Transverse colon (tissue), 4 donors: Measurements from ENCODE around the gene ICA1L. TPM values are rescaled to one million over a fixed set of nuclear protein-coding genes. Genes with fewer than 3 reads are reported as not detected.

Experiments used
- DNase-seq: peaks from one replicate; pipeline ENCODE4 v3.0.0-alpha.2; 2019
- H3K27ac ChIP-seq, 4 donors: fragments of 200-600 bp; sonication (generic); 2 replicates each; pipeline ENCODE4 v1.5.1; 2016 to 2018; ENCODE audit warnings: inconsistent platforms in 4 of 4
- H3K27me3 ChIP-seq: fragments of 200-600 bp; sonication (generic); 2 replicates; pipeline ENCODE4 v1.5.1; 2017; ENCODE audit warnings: inconsistent platforms
- H3K36me3 ChIP-seq, 4 donors: fragments of 200-600 bp; sonication (generic); 2 replicates each; pipeline ENCODE4 v1.5.1; 2017 to 2019; ENCODE audit warnings: inconsistent platforms in 4 of 4
- H3K4me1 ChIP-seq, 4 donors: fragments of 200-600 bp; sonication (generic); 2 replicates each; pipeline ENCODE4 v1.5.1; 2017 to 2020; ENCODE audit warnings: inconsistent platforms in 4 of 4
- H3K4me3 ChIP-seq, 4 donors: fragments of 200-600 bp; sonication (generic); 1 replicate in 1 of 4; 2 replicates in 3 of 4; pipeline versions ENCODE4 v1.5.1 to v1.6.1; 2017 to 2019; ENCODE audit warnings: inconsistent platforms in 4 of 4
- H3K9me3 ChIP-seq, 2 donors: fragments of 200-600 bp; sonication (generic); 2 replicates each; pipeline ENCODE4 v1.5.1; 2017 to 2019; ENCODE audit warnings: inconsistent platforms in 2 of 2
- EP300 ChIP-seq: sonication (generic); formaldehyde crosslinking; IDR thresholded peaks from one replicate; pipeline ENCODE4 v1.6.1; 2017; ENCODE audit warnings: antibody characterized with exemption, low read depth
- POLR2A ChIP-seq: fragments of 450-650 bp; IDR thresholded peaks from one replicate; pipeline ENCODE4 v1.6.1; 2016; ENCODE audit warnings: antibody characterized with exemption, mild to moderate bottlenecking, moderate library complexity
- POLR2AphosphoS5 ChIP-seq, 3 donors: sonication (generic); formaldehyde crosslinking; IDR thresholded peaks; one replicate each; pipeline ENCODE4 v1.6.1; 2016; ENCODE audit warnings: antibody characterized with exemption in 3 of 3
- WGBS, 2 donors: methylation state at CpG; one replicate each; pipeline ENCODE4 v1.1.5; 2018; ENCODE audit warnings: low coverage in 1 of 2; 5-methylcytosine and 5-hydroxymethylcytosine counted together
- in situ Hi-C, 4 donors: fragments of 200-750 bp; cut with MboI; loops; one replicate each; pipeline versions ENCODE4 v1.15.0 to v1.15.1; 2017; ENCODE audit warnings: low sequenced_read_pairs in 3 of 4, low pct_ligation_motif_present in 1 of 4, low pct_unique_long_range_greater_than_20kb in 1 of 4
- intact Hi-C: fragments of 100-400 bp; cut with DNase I; formaldehyde crosslinking; loops from one replicate; pipeline ENCODE4 v1.15.1; 2023; ENCODE audit warnings: low total_unique reads
- total RNA-seq, 4 donors: library from RNA; depleted of rRNA; stranded (reverse); fragments of >200 nt; gene quantifications; one replicate each; pipeline ENCODE4 v1.1.0, GENCODE V29; 2016
- TF ChIP-seq, protein P1 (sequence below), 5 experiments: fragments of 200-600 bp in 3 of 5; fragments of 450-650 bp in 2 of 5; sonication (generic) in 3 of 5; IDR thresholded peaks; 1 replicate in 2 of 5; 2 replicates in 3 of 5; pipeline ENCODE4 v1.5.1; 2016 to 2017; ENCODE audit warnings: antibody characterized with exemption in 5 of 5, inconsistent platforms in 3 of 5, mild to moderate bottlenecking in 2 of 5, moderate library complexity in 1 of 5

Gene ICA1L
- total RNA-seq, 4 donors from 2014 or later = 4.4 to 39.4 (median 20.5) TPM

GRCh38 chr2:202881570-202881969, 10.0 kb upstream of the ICA1L start:
- Histone ChIP-seq H3K4me1 (no peaks in the 10 kb centered on the region), H3K4me3 (no peak overlapping the region), H3K36me3 (peaks cover 0 to 23% (median 9%) of the 10 kb centered on the region in 4 donors), H3K27ac (no peak overlapping the region), H3K9me3 (no peaks in the 10 kb centered on the region), H3K27me3 (no peaks in the 10 kb centered on the region)
- WGBS, 2 donors = 94 to 96% methylated on average over 3 to 4 of the region's 4 CpGs
- DNase-seq = no peak
- TF ChIP-seq POLR2AphosphoS5 (IDR thresholded peaks at IDR 0.05) = no peak
- no peak for TF ChIP-seq EP300
- TF ChIP-seq, protein P1, sequence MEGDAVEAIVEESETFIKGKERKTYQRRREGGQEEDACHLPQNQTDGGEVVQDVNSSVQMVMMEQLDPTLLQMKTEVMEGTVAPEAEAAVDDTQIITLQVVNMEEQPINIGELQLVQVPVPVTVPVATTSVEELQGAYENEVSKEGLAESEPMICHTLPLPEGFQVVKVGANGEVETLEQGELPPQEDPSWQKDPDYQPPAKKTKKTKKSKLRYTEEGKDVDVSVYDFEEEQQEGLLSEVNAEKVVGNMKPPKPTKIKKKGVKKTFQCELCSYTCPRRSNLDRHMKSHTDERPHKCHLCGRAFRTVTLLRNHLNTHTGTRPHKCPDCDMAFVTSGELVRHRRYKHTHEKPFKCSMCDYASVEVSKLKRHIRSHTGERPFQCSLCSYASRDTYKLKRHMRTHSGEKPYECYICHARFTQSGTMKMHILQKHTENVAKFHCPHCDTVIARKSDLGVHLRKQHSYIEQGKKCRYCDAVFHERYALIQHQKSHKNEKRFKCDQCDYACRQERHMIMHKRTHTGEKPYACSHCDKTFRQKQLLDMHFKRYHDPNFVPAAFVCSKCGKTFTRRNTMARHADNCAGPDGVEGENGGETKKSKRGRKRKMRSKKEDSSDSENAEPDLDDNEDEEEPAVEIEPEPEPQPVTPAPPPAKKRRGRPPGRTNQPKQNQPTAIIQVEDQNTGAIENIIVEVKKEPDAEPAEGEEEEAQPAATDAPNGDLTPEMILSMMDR (IDR thresholded peaks at IDR 0.05) = no peak
- TF ChIP-seq POLR2A = no peak
- in situ Hi-C loops = loop anchor here in 2 of 4 donors (25.0 kb wide), 1 partner anchor 294 kb away; no protein-coding TSS in a partner anchor
- intact Hi-C loops = no loop called here

GRCh38 chr2:202877699-202878098, 6.1 kb upstream of the ICA1L start:
- WGBS, 2 donors = 92 to 100% methylated on average over 1 to 2 of the region's 2 CpGs
- intact Hi-C loops = no loop called here
- peaks cover 0 to 9% (median 2%) of the 10 kb centered on the region in 4 donors for H3K36me3 ChIP-seq

GRCh38 chr2:202870431-202871299, 901 bp downstream of the ICA1L start:
- peak; percentile 57 for DNase-seq
- Histone ChIP-seq H3K27me3 (no peaks in the 10 kb centered on the region), H3K36me3 (no peaks in the 10 kb centered on the region), H3K9me3 (no peaks in the 10 kb centered on the region), H3K27ac (peak overlapping the region; percentile 75 to 82 (median 80)), H3K4me1 (peaks cover 0 to 13% (median 6%) of the 10 kb centered on the region in 4 donors), H3K4me3 (peak overlapping the region; percentile 52 to 85 (median 74))
- in situ Hi-C loops (loop anchor here in 2 of 4 donors (25.0 kb wide), 1 partner anchor 283 kb away; no protein-coding TSS in a partner anchor), intact Hi-C loops (no loop called here)
- WGBS, 2 donors = 2 to 9% methylated on average over 11 to 37 of the region's 37 CpGs
- TF ChIP-seq, protein P1 (IDR thresholded peaks at IDR 0.05) = peak; percentile 30 to 36 (median 34)
- no peak for TF ChIP-seq EP300

More at GRCh38 chr2:202877699-202878098, 6.1 kb upstream of the ICA1L start:
- no peak for DNase-seq
- H3K27ac ChIP-seq = no peak overlapping the region
- no peaks in the 10 kb centered on the region for H3K9me3 ChIP-seq
- no peaks in the 10 kb centered on the region for H3K4me1 ChIP-seq
- in situ Hi-C loops = loop anchor here in 2 of 4 donors (25.0 kb wide), 1 partner anchor 290 kb away; no protein-coding TSS in a partner anchor
- no peaks in the 10 kb centered on the region for H3K27me3 ChIP-seq
- no peak overlapping the region for H3K4me3 ChIP-seq
- TF ChIP-seq POLR2AphosphoS5 (IDR thresholded peaks at IDR 0.05) (no peak), POLR2A (no peak), EP300 (no peak)
- TF ChIP-seq, protein P1 (IDR thresholded peaks at IDR 0.05) = no peak

- Histone ChIP-seq H3K27me3 (no peaks in the 10 kb centered on the region), H3K9me3 (no peaks in the 10 kb centered on the region), H3K4me3 (no peak overlapping the region), H3K36me3 (no peaks in the 10 kb centered on the region), H3K27ac (no peak overlapping the region), H3K4me1 (no peaks in the 10 kb centered on the region)
- WGBS, 2 donors = 93 to 96% methylated on average over 3 of the region's 3 CpGs
- DNase-seq = no peak
- TF ChIP-seq, protein P1 (IDR thresholded peaks at IDR 0.05) = no peak
- no peak for TF ChIP-seq EP300
- no peak for TF ChIP-seq POLR2AphosphoS5 (IDR thresholded peaks at IDR 0.05)
- TF ChIP-seq POLR2A = no peak
- intact Hi-C loops (no loop called here), in situ Hi-C loops (loop anchor here in 2 of 4 donors (25.0 kb wide), 1 partner anchor 275 kb away; no protein-coding TSS in a partner anchor)
These were observed 9.6 kb downstream of the ICA1L start for GRCh38 chr2:202861987-202862386.
